ENCODE data around the gene PHRF1.
A peak's percentile ranks its signal among the peaks of the same experiment; 100 is the strongest.

The PHRF1 gene

DNA sequence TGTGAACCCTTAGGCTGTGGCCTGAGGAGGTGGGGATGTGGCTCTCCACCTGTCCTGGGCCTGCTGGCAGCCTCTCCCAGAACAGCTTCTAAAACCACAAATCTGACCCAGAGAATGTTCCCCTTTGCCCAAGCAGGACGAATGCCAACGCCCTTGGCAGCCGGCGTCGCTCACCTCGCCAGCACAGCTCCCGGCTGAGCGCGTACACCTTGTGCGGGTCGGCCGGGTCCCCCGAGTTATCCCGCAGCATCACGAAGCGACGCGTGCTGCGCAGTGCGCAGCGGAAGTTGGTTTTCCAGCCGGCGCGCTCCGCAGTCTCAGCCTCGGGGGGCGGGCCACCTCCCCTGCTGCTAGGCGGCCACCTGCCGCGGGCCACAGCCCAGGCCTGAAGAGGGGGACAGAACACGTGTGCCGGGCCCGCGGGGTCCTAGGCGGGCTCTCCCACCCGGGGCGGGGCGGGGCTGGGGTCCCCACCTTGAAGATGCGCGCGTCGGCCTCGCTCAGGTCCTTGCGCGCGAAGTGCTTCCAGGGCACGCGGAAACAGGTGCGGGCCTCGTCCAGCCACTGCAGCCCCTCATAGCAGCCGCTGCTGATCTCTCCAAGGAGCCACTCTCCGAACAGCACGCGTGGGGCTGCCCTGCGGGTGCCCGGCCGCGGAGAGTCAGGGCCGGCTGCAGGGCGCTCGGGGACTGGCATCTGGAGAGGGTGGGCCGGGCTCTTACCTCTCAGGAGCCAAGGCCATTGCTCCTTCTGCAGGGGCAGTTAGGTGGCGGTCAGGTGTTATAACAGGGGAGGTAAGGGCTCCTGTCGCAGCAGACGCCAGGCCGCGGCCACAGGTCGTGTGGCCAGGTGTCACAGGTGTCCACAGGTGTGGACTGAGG, 38.6 kb downstream of the PHRF1 start:
- no peak for DNase-seq (ENCODE audit: low read depth)
- TF ChIP-seq, protein P1, sequence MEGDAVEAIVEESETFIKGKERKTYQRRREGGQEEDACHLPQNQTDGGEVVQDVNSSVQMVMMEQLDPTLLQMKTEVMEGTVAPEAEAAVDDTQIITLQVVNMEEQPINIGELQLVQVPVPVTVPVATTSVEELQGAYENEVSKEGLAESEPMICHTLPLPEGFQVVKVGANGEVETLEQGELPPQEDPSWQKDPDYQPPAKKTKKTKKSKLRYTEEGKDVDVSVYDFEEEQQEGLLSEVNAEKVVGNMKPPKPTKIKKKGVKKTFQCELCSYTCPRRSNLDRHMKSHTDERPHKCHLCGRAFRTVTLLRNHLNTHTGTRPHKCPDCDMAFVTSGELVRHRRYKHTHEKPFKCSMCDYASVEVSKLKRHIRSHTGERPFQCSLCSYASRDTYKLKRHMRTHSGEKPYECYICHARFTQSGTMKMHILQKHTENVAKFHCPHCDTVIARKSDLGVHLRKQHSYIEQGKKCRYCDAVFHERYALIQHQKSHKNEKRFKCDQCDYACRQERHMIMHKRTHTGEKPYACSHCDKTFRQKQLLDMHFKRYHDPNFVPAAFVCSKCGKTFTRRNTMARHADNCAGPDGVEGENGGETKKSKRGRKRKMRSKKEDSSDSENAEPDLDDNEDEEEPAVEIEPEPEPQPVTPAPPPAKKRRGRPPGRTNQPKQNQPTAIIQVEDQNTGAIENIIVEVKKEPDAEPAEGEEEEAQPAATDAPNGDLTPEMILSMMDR (IDR thresholded peaks at IDR 0.05; ENCODE audit: control insufficient read depth, insufficient read depth, low read depth, low read length, missing control alignments): no peak
- peak overlapping the region; percentile 70 for H3K4me3 ChIP-seq (ENCODE audit: control insufficient read depth, low read depth, low read length)

DNA sequence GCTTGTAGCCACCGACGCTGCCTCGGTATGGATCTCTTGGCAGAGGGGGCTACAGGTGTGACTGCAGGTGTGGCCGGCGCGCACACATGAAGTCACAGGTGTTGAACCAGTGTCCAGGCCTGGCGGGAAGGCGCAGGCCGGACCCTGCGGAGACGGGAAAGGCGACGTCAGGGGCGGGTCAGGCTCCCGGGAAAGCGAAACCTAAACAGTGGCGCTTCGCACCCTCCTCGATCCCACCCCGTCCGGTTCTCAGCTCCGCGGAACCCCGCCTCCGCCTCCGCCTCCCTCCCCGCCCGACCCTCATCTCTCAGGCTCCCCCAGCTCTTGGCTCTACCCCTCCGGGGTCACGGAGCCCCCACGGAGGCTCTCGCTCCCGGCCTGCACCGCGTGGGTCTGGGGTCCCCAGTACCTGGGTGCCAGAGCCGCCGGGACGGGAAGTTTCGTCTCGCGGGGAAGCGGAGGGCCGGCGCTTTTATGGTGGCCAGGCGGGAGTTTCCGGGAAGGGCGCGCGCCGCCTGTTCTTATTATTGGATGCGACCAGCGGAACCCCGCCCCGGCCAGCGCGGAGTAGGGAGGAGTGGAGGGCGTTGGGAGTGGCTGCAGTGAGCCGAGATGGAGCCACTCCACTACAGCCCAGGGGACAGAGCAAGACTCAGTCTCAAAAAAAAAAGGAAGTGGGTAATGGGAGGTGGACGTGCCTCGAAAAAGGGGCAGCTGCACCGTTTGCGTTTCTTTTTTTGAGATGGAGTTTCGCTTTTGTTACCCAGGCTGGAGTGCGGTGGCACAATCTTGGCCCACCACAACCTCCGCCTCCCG, 39.4 kb downstream of the PHRF1 start, which contains the start of gene IRF7:
IRF7 (minus strand) TSS at position 447 of the 816 bp plus-strand sequence. CDS start 586 bp downstream, outside the sequence.
- peak within 1 kb of the TSS; percentile 70 for H3K4me3 ChIP-seq (ENCODE audit: control insufficient read depth, low read depth, low read length)
- peak; percentile 38 for DNase-seq (ENCODE audit: low read depth)
- TF ChIP-seq, protein P1 (IDR thresholded peaks at IDR 0.05; ENCODE audit: control insufficient read depth, insufficient read depth, low read depth, low read length, missing control alignments): no peak

DNA sequence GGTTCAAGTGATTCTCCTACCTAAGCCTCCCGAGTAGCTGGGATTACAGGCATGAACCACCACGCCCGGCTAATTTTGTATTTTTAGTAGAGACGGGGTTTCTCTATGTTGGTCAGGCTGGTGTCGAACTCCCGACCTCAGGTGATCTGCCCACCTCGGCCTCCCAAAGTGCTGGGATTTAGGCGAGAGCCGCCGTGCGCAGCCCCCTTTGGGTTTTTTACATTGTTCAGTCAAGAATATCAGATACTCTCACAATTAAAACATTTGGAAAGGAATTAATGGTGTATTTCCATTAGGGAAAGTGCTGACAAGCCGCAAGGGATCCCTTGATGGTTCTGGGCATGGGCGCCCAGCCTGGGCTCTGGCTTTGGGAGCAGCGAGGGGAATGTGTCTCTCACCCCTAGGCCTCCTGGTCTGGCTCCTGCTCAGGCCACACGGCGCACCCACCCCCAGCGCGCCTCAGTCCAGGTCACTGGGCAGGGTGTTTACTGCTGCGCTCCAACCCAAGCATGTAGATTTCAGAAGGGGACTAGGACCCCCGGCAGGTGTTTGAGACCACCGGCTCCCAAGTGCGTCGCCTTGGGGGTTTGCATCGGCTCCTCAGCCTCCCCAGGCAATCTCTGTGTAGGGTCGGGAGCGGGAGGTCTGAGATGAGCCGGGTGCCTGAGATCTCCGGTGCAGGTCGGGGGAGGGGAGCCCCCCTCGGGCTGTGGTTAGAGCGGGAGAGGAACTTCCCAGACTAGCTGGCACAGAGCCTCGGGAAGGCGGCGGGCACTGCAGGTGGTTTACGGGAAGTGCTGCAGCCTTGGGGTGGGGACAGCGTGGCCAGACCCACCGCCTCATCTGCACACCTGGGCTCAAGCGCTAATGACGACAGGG, 40.3 kb downstream of the PHRF1 start:
- TF ChIP-seq, protein P1 (IDR thresholded peaks at IDR 0.05; ENCODE audit: control insufficient read depth, insufficient read depth, low read depth, low read length, missing control alignments): no peak
- H3K4me3 ChIP-seq (ENCODE audit: control insufficient read depth, low read depth, low read length): no peak overlapping the region
- DNase-seq (ENCODE audit: low read depth): no peak

DNA sequence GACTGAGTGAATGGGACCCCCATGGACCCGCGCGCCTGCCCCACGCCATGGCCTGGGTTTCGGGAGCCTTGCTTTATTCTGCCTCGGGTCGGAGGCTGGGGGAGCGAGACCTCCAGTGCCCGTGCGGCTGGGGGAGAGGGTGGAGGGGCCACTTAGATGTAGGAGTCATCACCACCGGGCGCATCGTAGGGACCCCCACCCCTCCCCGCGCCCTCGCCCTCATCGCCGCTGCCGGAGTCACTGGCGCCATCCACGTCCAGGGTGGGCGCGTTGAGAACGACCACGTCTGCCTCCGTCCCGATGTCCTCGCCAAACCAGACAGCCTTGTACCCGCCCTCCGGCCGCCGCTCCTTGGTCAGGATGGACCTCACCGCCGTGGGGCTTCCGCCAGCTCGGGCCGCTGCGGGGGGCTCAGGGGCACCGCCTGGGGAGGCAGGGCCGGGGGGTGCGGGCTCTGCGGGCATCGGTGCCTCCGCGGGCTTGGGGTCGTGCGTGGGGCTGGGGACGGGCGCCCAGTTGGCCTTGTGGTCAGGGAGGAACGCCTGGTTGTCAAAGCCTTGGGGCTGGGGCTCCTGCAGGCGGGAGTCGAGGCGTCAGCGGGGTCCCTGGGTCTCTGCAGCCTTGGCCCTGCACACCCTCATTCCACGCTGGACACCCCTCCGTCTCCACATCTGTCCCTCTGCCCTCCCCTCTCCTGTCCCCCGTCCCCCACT, 41.1 kb downstream of the PHRF1 start:
- TF ChIP-seq, protein P1 (IDR thresholded peaks at IDR 0.05; ENCODE audit: control insufficient read depth, insufficient read depth, low read depth, low read length, missing control alignments): no peak
- no peak for DNase-seq (ENCODE audit: low read depth)
- no peak overlapping the region for H3K4me3 ChIP-seq (ENCODE audit: control insufficient read depth, low read depth, low read length)

DNA sequence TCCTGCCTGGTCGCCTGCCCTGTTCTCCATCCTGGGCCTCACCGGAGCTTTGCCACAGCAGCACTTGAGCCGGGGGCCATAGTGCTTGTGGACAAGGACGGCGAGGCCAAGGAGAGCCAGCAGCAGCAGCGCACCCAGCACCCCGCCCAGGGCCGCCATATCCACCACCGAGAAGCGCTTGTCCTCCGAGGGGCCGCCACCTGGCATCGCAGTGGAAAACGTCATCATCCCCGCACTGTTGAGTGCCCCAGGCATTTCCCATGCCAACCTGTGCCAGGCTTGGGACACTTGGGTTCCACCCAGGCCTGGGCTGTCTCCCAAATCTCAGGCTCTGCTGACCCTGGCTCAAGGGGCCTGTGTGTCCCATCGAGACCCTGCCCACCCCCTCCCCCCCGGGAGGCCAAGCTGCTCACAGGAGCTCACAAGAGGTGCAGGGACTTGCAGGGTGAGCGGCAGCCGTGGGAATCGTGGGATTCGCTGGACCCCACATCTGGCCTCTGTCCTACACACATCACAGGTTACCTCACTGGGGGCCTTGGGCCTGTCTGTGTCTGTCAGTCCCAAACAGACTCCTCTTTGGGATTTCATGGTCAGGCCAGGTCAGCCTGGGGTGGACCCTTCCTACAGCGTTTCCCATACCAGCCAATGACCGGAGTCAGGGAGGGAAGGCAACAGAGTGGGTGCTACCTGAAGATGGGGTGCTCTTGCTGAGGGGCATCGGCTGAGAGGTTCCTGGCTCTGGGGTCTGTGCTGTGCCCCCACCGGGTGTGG, 41.8 kb downstream of the PHRF1 start:
- no peak overlapping the region for H3K4me3 ChIP-seq (ENCODE audit: control insufficient read depth, low read depth, low read length)
- DNase-seq (ENCODE audit: low read depth): no peak
- TF ChIP-seq, protein P1 (IDR thresholded peaks at IDR 0.05; ENCODE audit: control insufficient read depth, insufficient read depth, low read depth, low read length, missing control alignments): no peak
